ENCODE data around the gene ZNF577.

DNA sequence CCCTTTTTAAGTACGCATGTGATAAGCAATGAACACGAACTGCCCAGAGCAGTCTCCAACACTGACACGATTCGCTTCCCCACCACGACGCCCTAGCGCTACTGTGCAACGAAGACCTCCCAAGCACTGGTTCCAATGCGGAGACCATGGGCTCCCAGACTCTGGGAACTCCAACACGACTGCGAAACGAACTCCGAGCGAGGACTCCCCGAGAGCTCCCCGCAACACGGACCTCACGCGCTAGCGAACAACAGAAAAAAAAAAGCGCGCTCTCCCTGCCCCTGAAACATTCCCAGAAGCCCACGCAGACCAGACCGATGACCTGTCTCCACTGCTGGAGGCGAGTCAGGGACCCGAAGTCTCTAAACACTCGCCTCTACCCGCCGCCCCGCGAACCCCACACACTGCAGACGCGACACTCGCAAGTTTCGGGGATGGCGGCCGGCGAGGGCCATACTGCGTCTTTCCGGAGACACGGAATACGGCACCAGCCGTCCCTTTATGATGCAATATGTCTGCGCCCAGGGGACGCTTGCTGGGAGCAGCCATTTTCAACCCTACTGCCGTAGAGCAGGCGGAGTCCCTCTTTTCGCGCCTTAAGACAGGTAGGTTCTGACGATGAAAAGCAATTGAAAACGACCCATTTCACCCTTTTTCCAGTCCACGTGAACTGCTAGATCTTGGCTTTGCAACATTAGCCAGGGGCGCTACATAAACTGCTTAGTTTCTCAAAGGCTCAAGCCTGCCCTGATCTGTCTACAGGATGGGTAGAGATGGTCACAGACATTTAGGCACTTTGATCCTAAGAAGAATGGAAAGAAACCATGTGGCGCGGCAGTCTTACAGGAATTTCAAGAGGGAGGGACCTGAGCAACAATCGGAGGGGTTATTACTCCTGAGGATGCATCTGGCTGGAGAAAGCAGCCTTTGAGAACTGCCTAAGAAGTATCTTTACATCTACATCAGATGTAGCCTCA lies at the start of gene ZNF577:
- TF ChIP-seq, protein P1, sequence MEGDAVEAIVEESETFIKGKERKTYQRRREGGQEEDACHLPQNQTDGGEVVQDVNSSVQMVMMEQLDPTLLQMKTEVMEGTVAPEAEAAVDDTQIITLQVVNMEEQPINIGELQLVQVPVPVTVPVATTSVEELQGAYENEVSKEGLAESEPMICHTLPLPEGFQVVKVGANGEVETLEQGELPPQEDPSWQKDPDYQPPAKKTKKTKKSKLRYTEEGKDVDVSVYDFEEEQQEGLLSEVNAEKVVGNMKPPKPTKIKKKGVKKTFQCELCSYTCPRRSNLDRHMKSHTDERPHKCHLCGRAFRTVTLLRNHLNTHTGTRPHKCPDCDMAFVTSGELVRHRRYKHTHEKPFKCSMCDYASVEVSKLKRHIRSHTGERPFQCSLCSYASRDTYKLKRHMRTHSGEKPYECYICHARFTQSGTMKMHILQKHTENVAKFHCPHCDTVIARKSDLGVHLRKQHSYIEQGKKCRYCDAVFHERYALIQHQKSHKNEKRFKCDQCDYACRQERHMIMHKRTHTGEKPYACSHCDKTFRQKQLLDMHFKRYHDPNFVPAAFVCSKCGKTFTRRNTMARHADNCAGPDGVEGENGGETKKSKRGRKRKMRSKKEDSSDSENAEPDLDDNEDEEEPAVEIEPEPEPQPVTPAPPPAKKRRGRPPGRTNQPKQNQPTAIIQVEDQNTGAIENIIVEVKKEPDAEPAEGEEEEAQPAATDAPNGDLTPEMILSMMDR (IDR thresholded peaks at IDR 0.05): no peak
- TF ChIP-seq EZH2 (IDR thresholded peaks at IDR 0.05; ENCODE audit: borderline replicate concordance, insufficient read depth, low read depth, low read length, poor library complexity, severe bottlenecking): no peak
